Measurements from ENCODE around the gene AMFR. TPM values are rescaled to one million over a fixed set of nuclear protein-coding genes. Genes with fewer than 3 reads are reported as not detected.

The AMFR gene
- polyA plus RNA-seq, 1 donor (not counting 4 experiments of a cell fraction or from before 2014, with no cell fraction given): 36.9 TPM

- H3K4me2 ChIP-seq (ENCODE audit: control insufficient read depth, extremely low read depth, insufficient read depth, low read depth, low read length): no peak overlapping the region
- no peak for TF ChIP-seq EZH2 (IDR thresholded peaks at IDR 0.05; ENCODE audit: low read length)
- peak; percentile 25 to 72 (median 58) for TF ChIP-seq CTCF (optimal IDR thresholded peaks at IDR 0.05 in 1 of 3, IDR thresholded peaks at IDR 0.05 in 1 of 3, conservative IDR thresholded peaks at IDR 0.05 in 1 of 3; ENCODE audit: extremely low read depth in 1 of 3, insufficient read depth in 2 of 3, low read length in 3 of 3)
- H2AFZ ChIP-seq (ENCODE audit: control insufficient read depth, low read length): no peak overlapping the region
- H3K4me1 ChIP-seq (ENCODE audit: control insufficient read depth, extremely low read depth, insufficient read depth, low read length): peaks cover 50% of the 10 kb centered on the region
- no peak overlapping the region for H3K4me3 ChIP-seq (ENCODE audit: control insufficient read depth in 2 of 3, extremely low read depth in 1 of 3, insufficient read depth in 2 of 3, low read depth in 1 of 3, low read length in 3 of 3)
- FAIRE-seq (no peak), DNase-seq (ENCODE audit: low read depth, low spot score) (no peak)
- H3K9me1 ChIP-seq (ENCODE audit: control insufficient read depth, extremely low read depth, insufficient read depth, low read length): no peaks in the 10 kb centered on the region
- no peak overlapping the region for H3K9ac ChIP-seq (ENCODE audit: control insufficient read depth, extremely low read depth, insufficient read depth, low read length)
- no peaks in the 10 kb centered on the region for H3K9me3 ChIP-seq (ENCODE audit: control insufficient read depth, low read depth, low read length)
- H3K79me2 ChIP-seq (ENCODE audit: control insufficient read depth, insufficient read depth, low read length): no peaks in the 10 kb centered on the region
- no peak overlapping the region for H3K27ac ChIP-seq (ENCODE audit: control insufficient read depth, insufficient read depth, low read length)
- H3K36me3 ChIP-seq (ENCODE audit: control insufficient read depth in 2 of 2, extremely low read depth in 1 of 2, insufficient read depth in 2 of 2, low read length in 2 of 2): no peaks in the 10 kb centered on the region
- dilution Hi-C loops (cut with MboI; ENCODE audit: extremely low pct_ligation_motif_present, low sequenced_read_pairs): no loop called here
- no peaks in the 10 kb centered on the region for H4K20me1 ChIP-seq (ENCODE audit: control insufficient read depth, extremely low read depth, insufficient read depth, low read length)
- no peaks in the 10 kb centered on the region for H3K27me3 ChIP-seq (ENCODE audit: control insufficient read depth, extremely low read depth, insufficient read depth, low read length)
These were observed 92.8 kb downstream of the AMFR start for GRCh38 chr16:56332464-56333079.

GRCh38 chr16:56331915-56332314, 93.4 kb downstream of the AMFR start:
- no peak overlapping the region for H3K27ac ChIP-seq (ENCODE audit: control insufficient read depth, insufficient read depth, low read length)
- H3K9me1 ChIP-seq (ENCODE audit: control insufficient read depth, extremely low read depth, insufficient read depth, low read length): no peaks in the 10 kb centered on the region
- H3K4me1 ChIP-seq (ENCODE audit: control insufficient read depth, extremely low read depth, insufficient read depth, low read length): peaks cover 48% of the 10 kb centered on the region
- dilution Hi-C loops (cut with MboI; ENCODE audit: extremely low pct_ligation_motif_present, low sequenced_read_pairs): no loop called here
- H3K9me3 ChIP-seq (ENCODE audit: control insufficient read depth, low read depth, low read length): no peaks in the 10 kb centered on the region
- H3K36me3 ChIP-seq (ENCODE audit: control insufficient read depth in 2 of 2, extremely low read depth in 1 of 2, insufficient read depth in 2 of 2, low read length in 2 of 2): no peaks in the 10 kb centered on the region
- H3K27me3 ChIP-seq (ENCODE audit: control insufficient read depth, extremely low read depth, insufficient read depth, low read length): no peaks in the 10 kb centered on the region
- H4K20me1 ChIP-seq (ENCODE audit: control insufficient read depth, extremely low read depth, insufficient read depth, low read length): no peaks in the 10 kb centered on the region
- H2AFZ ChIP-seq (ENCODE audit: control insufficient read depth, low read length): no peak overlapping the region
- H3K9ac ChIP-seq (ENCODE audit: control insufficient read depth, extremely low read depth, insufficient read depth, low read length): no peak overlapping the region
- H3K4me2 ChIP-seq (ENCODE audit: control insufficient read depth, extremely low read depth, insufficient read depth, low read depth, low read length): no peak overlapping the region
- H3K79me2 ChIP-seq (ENCODE audit: control insufficient read depth, insufficient read depth, low read length): no peaks in the 10 kb centered on the region
- TF ChIP-seq EZH2 (IDR thresholded peaks at IDR 0.05; ENCODE audit: low read length): no peak
- TF ChIP-seq CTCF (optimal IDR thresholded peaks at IDR 0.05 in 1 of 3, IDR thresholded peaks at IDR 0.05 in 1 of 3, conservative IDR thresholded peaks at IDR 0.05 in 1 of 3; ENCODE audit: extremely low read depth in 1 of 3, insufficient read depth in 2 of 3, low read length in 3 of 3): no peak
- no peak overlapping the region for H3K4me3 ChIP-seq (ENCODE audit: control insufficient read depth in 2 of 3, extremely low read depth in 1 of 3, insufficient read depth in 2 of 3, low read depth in 1 of 3, low read length in 3 of 3)
- DNase-seq (ENCODE audit: low read depth, low spot score): no peak
- FAIRE-seq: no peak

Measured in keratinocyte (primary cell).